K562 (cell line): ENCODE results near the gene B4GALT5. TPM values are rescaled to one million over a fixed set of nuclear protein-coding genes. Genes with fewer than 3 reads are reported as not detected.

Experiments used
- ARID1B ChIP-seq: fragments of 450-650 bp; IDR thresholded peaks from 2 replicates; pipeline ENCODE4 v1.6.1; 2016; ENCODE audit warnings: antibody characterized with exemption, mild to moderate bottlenecking, inconsistent platforms
- ATF7 ChIP-seq: fragments of 450-650 bp; IDR thresholded peaks from 2 replicates; pipeline ENCODE4 v1.7.1; 2014; ENCODE audit warnings: mild to moderate bottlenecking, moderate library complexity
- CHD1 ChIP-seq: fragments of 200-600 bp; sonication (generic); IDR thresholded peaks from one replicate; pipeline ENCODE4 v1.6.1; 2012; ENCODE audit warnings: mild to moderate bottlenecking, moderate library complexity, low read length, inconsistent platforms
- FOXJ2 ChIP-seq: fragments of 200-800 bp; sonication (Bioruptor generic); IDR thresholded peaks from 2 replicates; pipeline ENCODE4 v1.6.1; 2016; ENCODE audit warnings: missing genetic modification characterization, missing compliant biosample characterization
- MLX ChIP-seq, 2 experiments: fragments of 450-650 bp in 1 of 2; sonication (generic) in 1 of 2; formaldehyde crosslinking; conservative IDR thresholded peaks; 2 replicates each; pipeline versions ENCODE4 v1.4.0 to v1.8.1; 2020 to 2022; ENCODE audit warnings: mild to moderate bottlenecking in 1 of 2, missing genetic modification reagents in 1 of 2
- MNT ChIP-seq, 2 experiments: fragments of 450-650 bp; conservative IDR thresholded peaks; 2 replicates each; pipeline ENCODE4 v1.6.1; 2017; ENCODE audit warnings: mild to moderate bottlenecking in 2 of 2, moderate library complexity in 2 of 2
- PBX2 ChIP-seq, 2 experiments: IDR thresholded peaks in 1 of 2; conservative IDR thresholded peaks in 1 of 2; 2 replicates each; pipeline ENCODE4 v1.6.1; 2016; ENCODE audit warnings: low read depth in 2 of 2, mild to moderate bottlenecking in 1 of 2, missing compliant biosample characterization in 1 of 2, missing genetic modification characterization in 1 of 2, moderate library complexity in 1 of 2
- PML ChIP-seq: IDR thresholded peaks from 2 replicates; pipeline ENCODE4 v1.6.1; 2012; ENCODE audit warnings: low read length, inconsistent platforms
- SAFB ChIP-seq: fragments of 200-400 bp; formaldehyde crosslinking; IDR thresholded peaks from 2 replicates; pipeline ENCODE4 v1.6.1; 2017; ENCODE audit warnings: low read depth, low read length, borderline replicate concordance
- SOX6 ChIP-seq: fragments of 450-650 bp; IDR thresholded peaks from 2 replicates; pipeline ENCODE4 v1.6.1; 2014; ENCODE audit warnings: mild to moderate bottlenecking
- TEAD2 ChIP-seq: fragments of 450-650 bp; IDR thresholded peaks from 2 replicates; pipeline ENCODE4 v1.6.1; 2016; ENCODE audit warnings: missing genetic modification characterization, control low read depth, missing compliant biosample characterization
- VEZF1 ChIP-seq: fragments of 200-800 bp; sonication (Bioruptor generic); IDR thresholded peaks from 2 replicates; pipeline ENCODE4 v1.6.1; 2017; ENCODE audit warnings: missing genetic modification characterization, missing compliant biosample characterization
- WHSC1 ChIP-seq: IDR thresholded peaks from one replicate; pipeline ENCODE4 v1.6.1; 2012; ENCODE audit warnings: low read length, control low read depth, inconsistent platforms
- ZFP91 ChIP-seq: sonication (generic); formaldehyde crosslinking; IDR thresholded peaks from 2 replicates; pipeline ENCODE4 v1.8.0; 2022; ENCODE audit warnings: mild to moderate bottlenecking, missing genetic modification reagents
- ZNF184 ChIP-seq: sonication (generic); formaldehyde crosslinking; IDR thresholded peaks from 2 replicates; pipeline ENCODE4 v1.5.0; 2020; ENCODE audit warnings: missing genetic modification reagents
- ZNF398 ChIP-seq: fragments of 250-450 bp; sonication (Bioruptor Pico); IDR thresholded peaks from 2 replicates; pipeline ENCODE4 v1.8.0; 2021; ENCODE audit warnings: moderate library complexity, mild to moderate bottlenecking, inconsistent platforms
- polyA plus RNA-seq, 8 experiments: library from polyadenylated mRNA; depleted of rRNA in 4 of 8; stranded (reverse) in 5 of 8; unstranded in 3 of 8; fragments of >200 nt; fragmentation: Nextera tagmentation in 2 of 8; fragmentation: Illumina TruSeq in 1 of 8; extraction: Ambion mirVana in 2 of 8; extraction: Trizol in 1 of 8; gene quantifications; 2 replicates each; pipeline versions ENCODE4 v1.2.1 to v1.2.3, GENCODE V29; 2011 to 2014; ENCODE audit warnings: inconsistent platforms in 1 of 8, missing spikeins in 1 of 8
- total RNA-seq, 7 experiments: library from RNA; depleted of rRNA in 6 of 7; stranded (reverse); fragments of >200 nt in 6 of 7; fragmentation: Illumina TruSeq in 2 of 7; extraction: Trizol in 2 of 7; gene quantifications; 2 replicates each; pipeline versions ENCODE4 v1.2.1 to v1.2.3, GENCODE V29; 2011 to 2021; ENCODE audit warnings: low replicate concordance in 1 of 7

B4GALT5 gene
- total and polyA plus RNA-seq, 9 of the 15 experiments (the other 6 are each of a cell fraction or from before 2014, with no cell fraction given), result 8.5 to 32.6 (median 23.4) TPM

DNA sequence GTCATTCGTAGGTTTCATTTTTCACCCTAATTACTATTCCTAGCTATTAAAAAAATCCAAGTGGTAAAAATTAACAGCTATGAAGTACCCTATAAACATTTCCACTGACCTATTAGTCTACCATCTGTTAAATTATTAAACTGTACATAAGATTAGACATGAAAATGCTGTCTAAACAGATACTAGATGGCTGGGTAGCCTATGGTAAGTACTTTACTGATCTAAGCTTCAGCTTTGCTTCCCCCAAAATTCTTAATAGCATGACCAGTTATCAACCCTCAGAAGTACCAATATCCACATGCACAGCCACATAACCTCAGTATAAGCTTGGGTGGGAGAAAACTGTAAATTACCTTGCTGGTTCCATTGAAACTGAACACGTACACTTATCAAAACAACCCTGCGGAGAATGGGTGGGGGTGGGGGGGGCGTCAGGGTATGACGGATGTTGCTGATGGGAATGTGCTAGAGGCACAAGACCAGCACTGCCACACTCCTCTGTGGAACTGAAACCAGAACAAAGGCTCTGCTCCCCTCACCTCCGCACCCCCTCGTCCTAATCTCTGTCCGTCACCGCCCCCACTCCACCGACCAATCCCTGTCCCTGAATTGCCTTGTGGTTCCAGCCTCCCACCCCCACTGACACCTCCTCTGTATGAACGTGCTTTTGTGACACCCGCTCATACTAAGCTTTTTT is 45.3 kb downstream of the B4GALT5 start (continued):
- TF ChIP-seq ZNF398 (CRISPR knock-in tag) (no peak), MNT (conservative IDR thresholded peaks at IDR 0.05) (peak; percentile 40 to 80; a peak in 2 of 4 replicates), ARID1B (peak; percentile 42), ZFP91 (CRISPR knock-in tag) (no peak), SAFB (no peak), WHSC1 (no peak), SOX6 (peak; percentile 58; the same call in 1 of the 2 replicates), PBX2 (CRISPR knock-in tag; IDR thresholded peaks at IDR 0.05; ENCODE audit: low read depth) (no peak), PBX2 (tag; conservative IDR thresholded peaks at IDR 0.05; ENCODE audit: low read depth) (0 out of 2 replicates have a peak, but pooled peaks have one; percentile 13), FOXJ2 (tag) (no peak), VEZF1 (peak; percentile 82), TEAD2 (tag) (no peak), MLX (CRISPR knock-in tag; conservative IDR thresholded peaks at IDR 0.05) (no peak), PML (no peak), CHD1 (no peak), ZNF184 (CRISPR knock-in tag) (no peak), ATF7 (peak; percentile 24; the same call in 1 of the 2 replicates)
